ENCODE data around the gene TLR5.

Gene TLR5

GRCh38 chr1:223062177-223062576 lies 80.9 kb downstream of the TLR5 start:
- DNase-seq (ENCODE audit: low read depth): no peak
- H3K4me3 ChIP-seq (ENCODE audit: low read depth, low read length): no peak overlapping the region
- no peak for TF ChIP-seq CTCF (IDR thresholded peaks at IDR 0.05; ENCODE audit: insufficient read depth, low read depth, low read length, missing control alignments)

- H3K4me3 ChIP-seq (ENCODE audit: low read depth, low read length): no peak overlapping the region
- no peak for DNase-seq (ENCODE audit: low read depth)
- no peak for TF ChIP-seq CTCF (IDR thresholded peaks at IDR 0.05; ENCODE audit: insufficient read depth, low read depth, low read length, missing control alignments)
Measured at GRCh38 chr1:223059526-223059925, 83.5 kb downstream of the TLR5 start.
